ENCODE results near the gene EPS8L3. TPM values are rescaled to one million over a fixed set of nuclear protein-coding genes. Genes with fewer than 3 reads are reported as not detected.

EPS8L3 gene
- total and polyA plus RNA-seq, 9 of the 15 experiments (the other 6 are each of a cell fraction or from before 2014, with no cell fraction given), result 0.09 to 0.42 (median 0.14) TPM; not detected in 5

DNA sequence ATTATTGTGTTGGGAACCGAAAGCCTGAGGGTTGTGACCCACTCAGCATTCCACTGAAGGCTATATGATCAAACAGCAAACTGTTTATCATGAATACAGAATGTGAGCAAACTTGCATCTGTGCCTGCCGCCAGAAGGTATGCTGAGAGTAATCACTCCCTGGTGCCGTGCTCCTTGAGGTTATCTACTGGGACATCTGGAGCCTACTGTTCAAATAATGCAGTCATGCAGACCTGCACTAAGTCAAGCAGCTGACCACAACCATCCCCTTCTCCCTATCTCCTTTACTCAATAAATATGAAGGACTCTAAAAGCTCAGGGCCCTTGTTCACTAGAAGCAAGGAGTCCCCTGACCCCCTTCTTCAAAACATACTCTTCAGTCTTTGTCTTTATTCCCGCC lies 38.2 kb downstream of the EPS8L3 start (continued):
- TF ChIP-seq RHOXF2B (CRISPR knock-in tag; conservative IDR thresholded peaks at IDR 0.05) (no peak), TAL1 (IDR thresholded peaks at IDR 0.05) (peak; percentile 95), MCM5 (IDR thresholded peaks at IDR 0.05; ENCODE audit: low read depth) (no peak), PHF20 (IDR thresholded peaks at IDR 0.05; ENCODE audit: partially characterized antibody) (no peak), ZNF407 (IDR thresholded peaks at IDR 0.05; ENCODE audit: low read depth) (no peak), ZNF263 (CRISPR knock-in tag; IDR thresholded peaks at IDR 0.05; ENCODE audit: borderline replicate concordance) (0 out of 2 replicates have a peak, but pooled peaks have one; percentile 14), CBX5 (IDR thresholded peaks at IDR 0.05; ENCODE audit: borderline replicate concordance, low read depth) (0 out of 2 replicates have a peak, but pooled peaks have one; percentile 23), ZFX (CRISPR knock-in tag; IDR thresholded peaks at IDR 0.05) (no peak), ZNF830 (CRISPR knock-in tag; IDR thresholded peaks at IDR 0.05) (no peak), HDAC2 (IDR thresholded peaks at IDR 0.05) (peak; percentile 74; the same call in 1 of the 2 replicates), ESRRB (CRISPR knock-in tag; IDR thresholded peaks at IDR 0.05; ENCODE audit: borderline replicate concordance) (no peak), SRSF9 (IDR thresholded peaks at IDR 0.05; ENCODE audit: borderline replicate concordance, low read depth, low read length) (no peak), CCNT2 (IDR thresholded peaks at IDR 0.05; ENCODE audit: borderline replicate concordance, extremely low read depth, insufficient read length, low read depth, low read length) (peak; percentile 53), MCM3 (IDR thresholded peaks at IDR 0.05) (no peak), U2AF1 (optimal IDR thresholded peaks at IDR 0.05; ENCODE audit: low read depth, low read length) (no peak), CBX3 (IDR thresholded peaks at IDR 0.05; ENCODE audit: borderline replicate concordance in 1 of 2, low read length in 2 of 2) (peak in 1 of 2 experiments; percentile 71; a peak in 2 of 3 replicates), ADNP (tag; IDR thresholded peaks at IDR 0.05) (0 out of 2 replicates have a peak, but pooled peaks have one; percentile 65), ZNF384 (IDR thresholded peaks at IDR 0.05; ENCODE audit: low read depth, low read length) (no peak)
- TF ChIP-seq, protein P1, sequence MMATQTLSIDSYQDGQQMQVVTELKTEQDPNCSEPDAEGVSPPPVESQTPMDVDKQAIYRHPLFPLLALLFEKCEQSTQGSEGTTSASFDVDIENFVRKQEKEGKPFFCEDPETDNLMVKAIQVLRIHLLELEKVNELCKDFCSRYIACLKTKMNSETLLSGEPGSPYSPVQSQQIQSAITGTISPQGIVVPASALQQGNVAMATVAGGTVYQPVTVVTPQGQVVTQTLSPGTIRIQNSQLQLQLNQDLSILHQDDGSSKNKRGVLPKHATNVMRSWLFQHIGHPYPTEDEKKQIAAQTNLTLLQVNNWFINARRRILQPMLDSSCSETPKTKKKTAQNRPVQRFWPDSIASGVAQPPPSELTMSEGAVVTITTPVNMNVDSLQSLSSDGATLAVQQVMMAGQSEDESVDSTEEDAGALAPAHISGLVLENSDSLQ (IDR thresholded peaks at IDR 0.05), result no peak
